Measurements from ENCODE around the gene FABP3.
A peak's percentile ranks its signal among the peaks of the same experiment; 100 is the strongest.

The FABP3 gene

GRCh38 chr1:31373056-31373896 lies at the start of gene FABP3:
Gene FABP3, minus strand, starts transcription at chr1:31373076. Its CDS starts 62 bp downstream, at chr1:31373014.
- DNase-seq, result no peak

GRCh38 chr1:31421371-31422040 lies 48.6 kb upstream of the FABP3 start:
- DNase-seq, result no peak

- no peak for DNase-seq
Measured at GRCh38 chr1:31420716-31421115, 47.8 kb upstream of the FABP3 start.

- DNase-seq, result no peak
Measured at GRCh38 chr1:31418626-31419323, 45.9 kb upstream of the FABP3 start.

GRCh38 chr1:31417148-31417547 lies 44.3 kb upstream of the FABP3 start:
- DNase-seq, result no peak

GRCh38 chr1:31416101-31416736 lies 43.3 kb upstream of the FABP3 start:
- no peak for DNase-seq

- no peak for DNase-seq
Measured at GRCh38 chr1:31415658-31416057, 42.8 kb upstream of the FABP3 start.

GRCh38 chr1:31414980-31415370 lies 42.1 kb upstream of the FABP3 start:
- DNase-seq, result no peak

- no peak for DNase-seq
Measured at GRCh38 chr1:31413405-31414001, 40.6 kb upstream of the FABP3 start.

- no peak for DNase-seq
Measured at GRCh38 chr1:31412732-31413404, 40.0 kb upstream of the FABP3 start, which contains the start of gene SERINC2. Gene SERINC2, plus strand, starts transcription at chr1:31413213. Its CDS starts 53 bp downstream, at chr1:31413266.

- no peak for DNase-seq
Measured at GRCh38 chr1:31412205-31412604, 39.3 kb upstream of the FABP3 start.

GRCh38 chr1:31410871-31411270 lies 38.0 kb upstream of the FABP3 start:
- DNase-seq, result no peak

- no peak for DNase-seq
Measured at GRCh38 chr1:31409946-31410858, 37.3 kb upstream of the FABP3 start.

- DNase-seq, result no peak
Measured at GRCh38 chr1:31408788-31409318, 36.0 kb upstream of the FABP3 start.

- no peak for DNase-seq
Measured at GRCh38 chr1:31407029-31407626, 34.3 kb upstream of the FABP3 start.

GRCh38 chr1:31405578-31406245 lies 32.8 kb upstream of the FABP3 start:
- DNase-seq, result no peak

GRCh38 chr1:31401241-31401640 lies 28.4 kb upstream of the FABP3 start:
- DNase-seq, result no peak

- peak; percentile 10 for DNase-seq
Measured at GRCh38 chr1:31400393-31400792, 27.5 kb upstream of the FABP3 start.

GRCh38 chr1:31399976-31400375 lies 27.1 kb upstream of the FABP3 start:
- no peak for DNase-seq

- no peak for DNase-seq
Measured at GRCh38 chr1:31398246-31398645, 25.4 kb upstream of the FABP3 start.
